ENCODE results near the gene FOXK1. TPM values are rescaled to one million over a fixed set of nuclear protein-coding genes. Genes with fewer than 3 reads are reported as not detected.

FOXK1 gene
- total RNA-seq, 4 donors from 2014 or later = 9.6 to 35.0 (median 12.5) TPM

- no peak for TF ChIP-seq CTCF (IDR thresholded peaks at IDR 0.05; ENCODE audit: low read depth)
Measured at GRCh38 chr7:4800487-4800886, 118.4 kb downstream of the FOXK1 start.

- TF ChIP-seq CTCF (IDR thresholded peaks at IDR 0.05; ENCODE audit: low read depth) = no peak
Measured at GRCh38 chr7:4800926-4801838, 119.1 kb downstream of the FOXK1 start.

DNA sequence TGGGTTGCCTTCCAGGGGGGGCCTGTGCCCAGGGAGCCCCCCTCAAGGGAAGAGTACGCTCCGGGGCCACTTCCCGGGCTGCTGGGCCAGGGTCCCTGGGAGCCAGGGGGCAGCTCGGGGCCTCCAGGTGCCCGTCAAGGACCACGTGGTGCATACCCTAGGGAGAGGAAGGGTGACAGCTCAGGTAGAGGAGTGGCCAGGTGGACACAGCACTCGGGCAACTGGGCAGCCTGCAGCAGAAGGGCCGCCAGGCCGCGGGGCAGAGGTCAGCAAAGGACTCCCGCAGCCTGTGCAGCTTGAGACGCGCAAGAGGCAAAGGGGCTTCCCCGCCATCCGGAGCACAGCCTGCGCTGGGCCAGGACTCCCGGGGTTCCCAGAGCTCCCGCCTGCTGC is 119.7 kb downstream of the FOXK1 start:
- TF ChIP-seq CTCF (IDR thresholded peaks at IDR 0.05; ENCODE audit: low read depth) = no peak

- no peak for TF ChIP-seq CTCF (IDR thresholded peaks at IDR 0.05; ENCODE audit: low read depth)
Measured at GRCh38 chr7:4803397-4804241, 121.5 kb downstream of the FOXK1 start.

GRCh38 chr7:4805110-4805983 is 123.3 kb downstream of the FOXK1 start:
- TF ChIP-seq CTCF (IDR thresholded peaks at IDR 0.05; ENCODE audit: low read depth) = no peak

GRCh38 chr7:4805984-4806300 is 123.8 kb downstream of the FOXK1 start:
- no peak for TF ChIP-seq CTCF (IDR thresholded peaks at IDR 0.05; ENCODE audit: low read depth)
